Panc1 (cell line): Measurements from ENCODE around the gene NBDY. TPM values are rescaled to one million over a fixed set of nuclear protein-coding genes. Genes with fewer than 3 reads are reported as not detected.

Experiments
- ATAC-seq: fragments of 200-7000 bp; cut with Tn5 transposase; 2 replicates; pipeline ENCODE4 v1.9.1; 2020; ENCODE audit warnings: mild to moderate bottlenecking, moderate library complexity
- BruUV-seq: library from RNA; stranded (reverse); fragments of 400-500 nt; replicated peaks from 2 replicates; lab custom pipeline; 2021; lab: Mats Ljungman, UMichigan
- CTCF ChIA-PET: fragments of 300-600 bp; sonication (Branson Sonifier 250); formaldehyde crosslinking; loops from one replicate; lab custom pipeline; 2022; ENCODE audit warnings: antibody characterized with exemption; lab: Charles Lee
- POLR2A ChIA-PET: fragments of 300-600 bp; sonication (Branson Sonifier 250); formaldehyde crosslinking; loops from one replicate; lab custom pipeline; 2022; ENCODE audit warnings: antibody characterized with exemption; lab: Charles Lee
- DNase-seq: peaks from one replicate; pipeline ENCODE4 v3.0.0-alpha.2; 2010; ENCODE audit warnings: low read depth, low spot score
- H3K27ac ChIP-seq: 2 replicates; pipeline ENCODE4 v1.5.1; 2011; ENCODE audit warnings: mild to moderate bottlenecking, low read length, inconsistent platforms
- H3K27me3 ChIP-seq: fragments of 200-500 bp; sonication (Bioruptor generic); 2 replicates; pipeline ENCODE4 v1.6.0; 2014; ENCODE audit warnings: low read length, inconsistent platforms; ENCODE audit not compliant: control insufficient read depth, insufficient read depth
- H3K36me3 ChIP-seq: fragments of 200-500 bp; sonication (Bioruptor generic); 2 replicates; pipeline ENCODE4 v1.5.1; 2014; ENCODE audit warnings: inconsistent platforms, mild to moderate bottlenecking, low read length, moderate library complexity; ENCODE audit not compliant: control insufficient read depth, insufficient read depth
- H3K4me1 ChIP-seq: 2 replicates; pipeline ENCODE4 v1.5.1; 2011; ENCODE audit warnings: inconsistent platforms, mild to moderate bottlenecking, low read length, moderate library complexity; ENCODE audit not compliant: control insufficient read depth, insufficient read depth
- H3K4me3 ChIP-seq, 2 experiments: 2 replicates each; pipeline ENCODE4 v1.5.1; 2011 to 2012; ENCODE audit warnings: low read depth in 2 of 2, low read length in 2 of 2, mild to moderate bottlenecking in 2 of 2, inconsistent platforms in 1 of 2, moderate library complexity in 1 of 2
- H3K9me3 ChIP-seq: fragments of 200-500 bp; sonication (Bioruptor generic); 2 replicates; pipeline ENCODE4 v1.5.1; 2014; ENCODE audit warnings: low read depth, mild to moderate bottlenecking, inconsistent platforms, low read length, moderate library complexity; ENCODE audit not compliant: control insufficient read depth, insufficient read depth
- POLR2AphosphoS5 ChIP-seq: IDR thresholded peaks from 2 replicates; pipeline ENCODE4 v1.6.1; 2012; ENCODE audit warnings: mild to moderate bottlenecking, low read depth, low read length, moderate library complexity
- SIN3A ChIP-seq: IDR thresholded peaks from 2 replicates; pipeline ENCODE4 v1.6.1; 2012; ENCODE audit warnings: low read depth, mild to moderate bottlenecking, low read length, moderate library complexity, borderline replicate concordance; ENCODE audit not compliant: insufficient read depth
- TCF7L2 ChIP-seq: IDR thresholded peaks from 2 replicates; pipeline ENCODE4 v1.6.1; 2011; ENCODE audit warnings: mild to moderate bottlenecking, low read depth, low read length, inconsistent platforms
- in situ Hi-C: cut with HindIII; loops from 2 replicates; pipeline ENCODE4 v1.10.0; 2016; ENCODE audit warnings: low sequenced_read_pairs, low pct_unique_long_range_greater_than_20kb
- intact Hi-C: fragments of 100-400 bp; cut with micrococcal nuclease; formaldehyde crosslinking; loops from one replicate; pipeline ENCODE4 v1.10.0; 2022; ENCODE audit not compliant: unreplicated experiment
- total RNA-seq: library from RNA; stranded (reverse); gene quantifications from one replicate; pipeline ENCODE4 v1.2.1, GENCODE V29; 2021; ENCODE audit not compliant: unreplicated experiment
- TF ChIP-seq, protein P1 (sequence below), 2 experiments: IDR thresholded peaks; 2 replicates each; pipeline ENCODE4 v1.6.1; 2011 to 2012; ENCODE audit warnings: low read depth in 2 of 2, control low read depth in 1 of 2, low read length in 1 of 2, mild to moderate bottlenecking in 1 of 2, moderate library complexity in 1 of 2; ENCODE audit not compliant: insufficient read depth in 1 of 2
- TF ChIP-seq, protein P2 (sequence below): fragments of 450-650 bp; IDR thresholded peaks from 2 replicates; pipeline ENCODE4 v1.5.1; 2017; ENCODE audit warnings: mild to moderate bottlenecking

Gene NBDY
- total RNA-seq, 1 experiment from 2014 or later, result 52.0 TPM

DNA sequence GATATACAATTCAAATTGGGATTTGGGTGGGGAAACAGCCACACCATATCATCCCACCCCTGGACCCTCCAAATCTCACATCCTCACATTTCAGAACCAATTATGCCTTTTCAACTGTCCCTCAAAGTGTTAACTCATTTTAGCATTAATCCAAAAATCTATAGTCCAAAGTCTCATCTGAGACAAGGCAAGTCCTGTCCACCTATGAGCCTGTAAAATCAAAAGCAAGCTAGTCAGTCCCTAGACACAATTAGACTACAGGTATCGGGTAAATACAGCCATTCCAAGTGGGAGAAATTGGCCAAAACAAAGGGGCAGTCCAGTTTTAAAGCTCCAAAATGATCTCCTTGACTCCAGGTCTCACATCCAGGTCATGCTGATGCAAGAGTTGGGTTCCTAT lies 128.0 kb downstream of the NBDY start:
- H3K36me3 ChIP-seq, result no peaks in the 10 kb centered on the region
- in situ Hi-C loops (no loop called here), intact Hi-C loops (no loop called here)
- H3K9me3 ChIP-seq, result no peaks in the 10 kb centered on the region
- ATAC-seq, result no peak
- CTCF ChIA-PET, result no interaction called here
- H3K4me3 ChIP-seq, result no peak overlapping the region
- no peaks in the 10 kb centered on the region for H3K4me1 ChIP-seq
- no peak for DNase-seq
- POLR2A ChIA-PET, result no interaction called here
- BruUV-seq, result no TSS peak
- no peak overlapping the region for H3K27ac ChIP-seq
- H3K27me3 ChIP-seq, result no peaks in the 10 kb centered on the region
- TF ChIP-seq POLR2AphosphoS5 (no peak), SIN3A (no peak), TCF7L2 (no peak)
- TF ChIP-seq, protein P1, sequence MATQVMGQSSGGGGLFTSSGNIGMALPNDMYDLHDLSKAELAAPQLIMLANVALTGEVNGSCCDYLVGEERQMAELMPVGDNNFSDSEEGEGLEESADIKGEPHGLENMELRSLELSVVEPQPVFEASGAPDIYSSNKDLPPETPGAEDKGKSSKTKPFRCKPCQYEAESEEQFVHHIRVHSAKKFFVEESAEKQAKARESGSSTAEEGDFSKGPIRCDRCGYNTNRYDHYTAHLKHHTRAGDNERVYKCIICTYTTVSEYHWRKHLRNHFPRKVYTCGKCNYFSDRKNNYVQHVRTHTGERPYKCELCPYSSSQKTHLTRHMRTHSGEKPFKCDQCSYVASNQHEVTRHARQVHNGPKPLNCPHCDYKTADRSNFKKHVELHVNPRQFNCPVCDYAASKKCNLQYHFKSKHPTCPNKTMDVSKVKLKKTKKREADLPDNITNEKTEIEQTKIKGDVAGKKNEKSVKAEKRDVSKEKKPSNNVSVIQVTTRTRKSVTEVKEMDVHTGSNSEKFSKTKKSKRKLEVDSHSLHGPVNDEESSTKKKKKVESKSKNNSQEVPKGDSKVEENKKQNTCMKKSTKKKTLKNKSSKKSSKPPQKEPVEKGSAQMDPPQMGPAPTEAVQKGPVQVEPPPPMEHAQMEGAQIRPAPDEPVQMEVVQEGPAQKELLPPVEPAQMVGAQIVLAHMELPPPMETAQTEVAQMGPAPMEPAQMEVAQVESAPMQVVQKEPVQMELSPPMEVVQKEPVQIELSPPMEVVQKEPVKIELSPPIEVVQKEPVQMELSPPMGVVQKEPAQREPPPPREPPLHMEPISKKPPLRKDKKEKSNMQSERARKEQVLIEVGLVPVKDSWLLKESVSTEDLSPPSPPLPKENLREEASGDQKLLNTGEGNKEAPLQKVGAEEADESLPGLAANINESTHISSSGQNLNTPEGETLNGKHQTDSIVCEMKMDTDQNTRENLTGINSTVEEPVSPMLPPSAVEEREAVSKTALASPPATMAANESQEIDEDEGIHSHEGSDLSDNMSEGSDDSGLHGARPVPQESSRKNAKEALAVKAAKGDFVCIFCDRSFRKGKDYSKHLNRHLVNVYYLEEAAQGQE (IDR thresholded peaks at IDR 0.05; ENCODE audit: insufficient read depth in 1 of 2, low read depth in 2 of 2, low read length in 1 of 2), result no peak
- TF ChIP-seq, protein P2, sequence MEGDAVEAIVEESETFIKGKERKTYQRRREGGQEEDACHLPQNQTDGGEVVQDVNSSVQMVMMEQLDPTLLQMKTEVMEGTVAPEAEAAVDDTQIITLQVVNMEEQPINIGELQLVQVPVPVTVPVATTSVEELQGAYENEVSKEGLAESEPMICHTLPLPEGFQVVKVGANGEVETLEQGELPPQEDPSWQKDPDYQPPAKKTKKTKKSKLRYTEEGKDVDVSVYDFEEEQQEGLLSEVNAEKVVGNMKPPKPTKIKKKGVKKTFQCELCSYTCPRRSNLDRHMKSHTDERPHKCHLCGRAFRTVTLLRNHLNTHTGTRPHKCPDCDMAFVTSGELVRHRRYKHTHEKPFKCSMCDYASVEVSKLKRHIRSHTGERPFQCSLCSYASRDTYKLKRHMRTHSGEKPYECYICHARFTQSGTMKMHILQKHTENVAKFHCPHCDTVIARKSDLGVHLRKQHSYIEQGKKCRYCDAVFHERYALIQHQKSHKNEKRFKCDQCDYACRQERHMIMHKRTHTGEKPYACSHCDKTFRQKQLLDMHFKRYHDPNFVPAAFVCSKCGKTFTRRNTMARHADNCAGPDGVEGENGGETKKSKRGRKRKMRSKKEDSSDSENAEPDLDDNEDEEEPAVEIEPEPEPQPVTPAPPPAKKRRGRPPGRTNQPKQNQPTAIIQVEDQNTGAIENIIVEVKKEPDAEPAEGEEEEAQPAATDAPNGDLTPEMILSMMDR, result no peak

DNA sequence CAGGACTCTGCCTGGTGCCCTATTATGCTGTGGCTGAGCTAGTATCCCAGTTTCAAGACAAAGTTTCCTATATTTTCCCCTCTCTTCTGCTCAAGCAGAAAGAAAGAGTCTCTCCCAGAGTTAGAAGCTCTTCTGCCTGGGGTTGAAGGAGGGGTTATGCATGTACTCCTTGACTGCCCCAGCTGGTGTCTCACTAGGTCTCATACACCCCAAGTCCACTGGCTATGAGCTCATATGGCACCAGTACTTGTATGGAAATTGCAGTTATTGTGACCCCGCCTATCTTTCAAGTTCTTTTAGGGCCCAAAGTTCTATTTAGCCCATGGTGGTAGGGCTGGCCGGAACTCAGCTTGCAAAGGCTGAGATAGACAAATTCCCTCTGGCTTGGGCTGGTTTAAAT lies 131.8 kb downstream of the NBDY start:
- TF ChIP-seq, protein P1 (IDR thresholded peaks at IDR 0.05; ENCODE audit: insufficient read depth in 1 of 2, low read depth in 2 of 2, low read length in 1 of 2), result no peak
- no peak for TF ChIP-seq SIN3A
- H3K27me3 ChIP-seq, result no peaks in the 10 kb centered on the region
- POLR2A ChIA-PET, result no interaction called here
- H3K9me3 ChIP-seq, result no peaks in the 10 kb centered on the region
- no peaks in the 10 kb centered on the region for H3K36me3 ChIP-seq
- intact Hi-C loops (no loop called here), in situ Hi-C loops (no loop called here)
- no TSS peak for BruUV-seq
- ATAC-seq, result no peak
- H3K4me3 ChIP-seq, result no peak overlapping the region
- no peak overlapping the region for H3K27ac ChIP-seq
- CTCF ChIA-PET, result no interaction called here
- no peaks in the 10 kb centered on the region for H3K4me1 ChIP-seq
- DNase-seq, result no peak

Other genes with a start within 250 kb of the NBDY start
- gene UBQLN2, start 165.6 kb upstream of the NBDY start, total RNA-seq, result 32.0 TPM